ENCODE data around the gene TFF1. TPM values are rescaled to one million over a fixed set of nuclear protein-coding genes. Genes with fewer than 3 reads are reported as not detected.
A peak's percentile ranks its signal among the peaks of the same experiment; 100 is the strongest.

Gene TFF1
- total RNA-seq, 1 donor from 2014 or later, result not detected

DNA sequence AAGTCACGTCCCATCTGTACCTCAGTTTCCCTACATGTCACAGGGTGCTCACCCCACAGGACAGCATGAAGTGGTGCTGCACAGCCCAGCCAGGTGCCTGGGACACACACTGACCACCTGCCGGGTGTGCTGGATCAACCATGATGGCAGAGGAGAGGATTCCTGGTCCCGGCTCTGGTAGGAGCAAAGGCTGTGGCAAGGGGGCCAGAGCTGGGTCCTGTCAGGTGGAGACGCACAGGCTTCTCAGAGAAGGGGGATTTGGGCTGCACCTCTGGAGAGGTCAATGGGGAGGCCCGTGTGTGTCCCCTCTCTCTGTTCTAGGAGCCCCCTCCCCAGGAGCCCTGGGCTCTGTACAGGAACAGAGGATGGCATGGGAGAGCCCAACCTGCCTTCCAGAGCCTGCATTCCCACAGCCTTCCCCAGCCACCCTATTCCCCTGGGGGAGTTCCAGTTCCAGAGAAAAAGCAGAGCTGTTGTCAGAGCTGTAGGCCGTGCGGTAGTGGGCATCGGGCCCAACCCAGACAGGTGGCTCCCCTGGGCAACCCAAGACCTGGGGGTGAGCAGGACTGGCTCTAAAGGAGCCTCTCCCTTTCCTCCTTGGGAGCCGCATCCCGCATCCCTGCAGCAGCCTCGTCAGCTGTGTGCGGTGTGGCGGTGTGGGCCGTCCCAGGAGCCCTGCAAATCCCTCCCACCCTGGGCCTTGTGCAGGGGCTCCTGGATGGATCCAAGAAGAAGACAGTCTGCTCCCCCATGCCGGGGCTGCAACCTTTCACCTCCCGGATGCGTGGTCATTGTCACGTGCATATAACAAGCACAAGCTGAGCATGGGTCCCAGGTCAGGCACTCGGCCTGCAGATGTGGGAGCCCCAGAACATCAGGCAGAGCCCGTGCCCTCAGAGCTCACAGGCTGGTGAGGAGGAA, 48.2 kb downstream of the TFF1 start:
- intact Hi-C loops (cut with micrococcal nuclease), result no loop called here
- peaks cover 9% of the 10 kb centered on the region for H3K4me1 ChIP-seq
- H3K27me3 ChIP-seq (ENCODE audit: low read depth), result peaks cover 12% of the 10 kb centered on the region
- TF ChIP-seq, protein P1, sequence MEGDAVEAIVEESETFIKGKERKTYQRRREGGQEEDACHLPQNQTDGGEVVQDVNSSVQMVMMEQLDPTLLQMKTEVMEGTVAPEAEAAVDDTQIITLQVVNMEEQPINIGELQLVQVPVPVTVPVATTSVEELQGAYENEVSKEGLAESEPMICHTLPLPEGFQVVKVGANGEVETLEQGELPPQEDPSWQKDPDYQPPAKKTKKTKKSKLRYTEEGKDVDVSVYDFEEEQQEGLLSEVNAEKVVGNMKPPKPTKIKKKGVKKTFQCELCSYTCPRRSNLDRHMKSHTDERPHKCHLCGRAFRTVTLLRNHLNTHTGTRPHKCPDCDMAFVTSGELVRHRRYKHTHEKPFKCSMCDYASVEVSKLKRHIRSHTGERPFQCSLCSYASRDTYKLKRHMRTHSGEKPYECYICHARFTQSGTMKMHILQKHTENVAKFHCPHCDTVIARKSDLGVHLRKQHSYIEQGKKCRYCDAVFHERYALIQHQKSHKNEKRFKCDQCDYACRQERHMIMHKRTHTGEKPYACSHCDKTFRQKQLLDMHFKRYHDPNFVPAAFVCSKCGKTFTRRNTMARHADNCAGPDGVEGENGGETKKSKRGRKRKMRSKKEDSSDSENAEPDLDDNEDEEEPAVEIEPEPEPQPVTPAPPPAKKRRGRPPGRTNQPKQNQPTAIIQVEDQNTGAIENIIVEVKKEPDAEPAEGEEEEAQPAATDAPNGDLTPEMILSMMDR (IDR thresholded peaks at IDR 0.05; ENCODE audit: borderline replicate concordance), result no peak
- no peaks in the 10 kb centered on the region for H3K9me3 ChIP-seq (replicated peaks)
- no peak overlapping the region for H3K27ac ChIP-seq (replicated peaks)
- DNase-seq, result no peak
- no peaks in the 10 kb centered on the region for H3K36me3 ChIP-seq
- H3K4me3 ChIP-seq, result no peak overlapping the region

DNA sequence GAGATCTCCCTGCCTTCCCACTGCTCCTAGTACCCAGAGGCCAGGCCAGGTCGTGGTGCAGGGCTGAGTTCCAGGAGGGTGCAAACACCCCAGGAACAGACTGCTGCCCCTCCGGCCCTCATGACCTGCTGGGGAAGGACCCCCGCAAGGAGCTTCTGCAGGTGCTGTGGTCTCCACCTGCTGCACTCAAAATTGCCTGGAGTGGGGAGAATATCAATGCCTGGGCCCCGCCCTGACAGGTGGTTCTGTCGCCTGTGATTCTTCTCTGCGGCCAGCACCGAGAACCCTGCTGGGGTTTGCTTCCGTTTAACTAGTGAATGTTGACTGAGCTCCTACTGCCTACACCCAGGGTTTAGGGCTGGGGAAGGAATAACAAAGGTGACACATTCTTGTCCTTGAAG, 49.0 kb downstream of the TFF1 start:
- Histone ChIP-seq H3K4me3 (no peak overlapping the region), H3K36me3 (no peaks in the 10 kb centered on the region), H3K27ac (replicated peaks) (no peak overlapping the region), H3K9me3 (replicated peaks) (no peaks in the 10 kb centered on the region), H3K27me3 (ENCODE audit: low read depth) (peaks cover 5% of the 10 kb centered on the region), H3K4me1 (peaks cover 15% of the 10 kb centered on the region)
- DNase-seq, result no peak
- TF ChIP-seq, protein P1 (IDR thresholded peaks at IDR 0.05; ENCODE audit: borderline replicate concordance), result no peak
- intact Hi-C loops (cut with micrococcal nuclease), result no loop called here

DNA sequence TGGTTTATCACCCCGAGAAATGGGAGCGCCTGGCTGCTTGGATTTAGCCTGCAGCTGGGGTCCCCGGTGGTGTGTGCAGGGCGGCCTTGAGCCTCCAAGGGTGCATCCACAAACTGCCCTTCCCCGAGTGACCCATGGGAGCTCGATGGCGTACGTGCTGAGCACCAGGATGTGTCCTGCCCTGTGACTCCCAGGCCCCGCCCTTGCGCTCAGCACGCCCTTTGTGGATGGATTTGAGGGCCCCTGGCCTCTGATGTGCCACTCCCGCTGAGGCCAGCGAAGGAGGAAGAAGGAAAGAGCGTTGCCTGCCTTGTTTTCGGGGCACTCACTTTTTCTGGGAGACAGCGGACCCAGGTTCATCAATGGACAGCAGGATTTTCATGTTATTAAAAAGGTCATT, 49.4 kb downstream of the TFF1 start:
- Histone ChIP-seq H3K36me3 (no peaks in the 10 kb centered on the region), H3K4me1 (peaks cover 15% of the 10 kb centered on the region), H3K27ac (replicated peaks) (no peak overlapping the region), H3K27me3 (ENCODE audit: low read depth) (peaks cover 3% of the 10 kb centered on the region), H3K9me3 (replicated peaks) (no peaks in the 10 kb centered on the region), H3K4me3 (no peak overlapping the region)
- DNase-seq, result no peak
- TF ChIP-seq, protein P1 (IDR thresholded peaks at IDR 0.05; ENCODE audit: borderline replicate concordance), result no peak
- intact Hi-C loops (cut with micrococcal nuclease), result no loop called here

DNA sequence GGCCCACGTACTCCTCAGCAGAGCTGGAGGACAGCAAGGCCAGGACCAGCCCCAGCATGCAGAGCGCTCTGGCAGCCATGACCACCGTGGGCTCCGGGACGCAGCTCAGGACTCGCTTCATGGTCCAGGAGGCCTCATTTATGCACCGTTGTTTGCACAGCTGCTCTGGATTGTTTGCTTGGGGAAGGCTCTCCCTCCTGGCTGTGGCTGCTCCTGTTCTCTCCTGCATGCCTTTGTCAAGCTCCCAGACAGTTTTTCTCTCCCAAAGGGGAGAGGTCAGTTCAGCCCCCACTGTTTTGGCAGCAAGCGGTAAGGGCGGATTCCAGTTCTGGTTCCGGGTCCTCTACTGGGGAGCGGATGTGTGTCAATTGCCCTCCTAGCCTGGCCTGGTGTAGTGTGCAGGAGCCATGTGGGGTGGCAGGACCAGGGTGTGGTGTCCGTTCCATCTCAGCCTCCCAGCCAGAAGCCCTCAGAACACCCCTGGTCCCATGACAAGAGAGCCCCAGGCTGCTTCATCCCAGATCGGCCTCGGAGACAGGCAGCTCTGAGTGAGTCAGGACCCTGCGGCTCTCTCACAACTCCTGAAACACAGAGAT, 50.9 kb downstream of the TFF1 start, which contains the start of gene TFF3:
TFF3 (minus strand) TSS at position 114 of the 596 bp plus-strand sequence; CDS start at position 79, 35 bp downstream.
- intact Hi-C loops (cut with micrococcal nuclease), result no loop called here
- H3K36me3 ChIP-seq, result no peaks in the 10 kb centered on the region
- TF ChIP-seq, protein P1 (IDR thresholded peaks at IDR 0.05; ENCODE audit: borderline replicate concordance), result no peak
- peaks cover 3% of the 10 kb centered on the region for H3K27me3 ChIP-seq (ENCODE audit: low read depth)
- no peak within 1 kb of the TSS for H3K4me3 ChIP-seq
- peak within 1 kb of the TSS; percentile 60 for H3K27ac ChIP-seq (replicated peaks)
- peaks cover 15% of the 10 kb centered on the region for H3K4me1 ChIP-seq
- no peak for DNase-seq
- no peaks in the 10 kb centered on the region for H3K9me3 ChIP-seq (replicated peaks)

DNA sequence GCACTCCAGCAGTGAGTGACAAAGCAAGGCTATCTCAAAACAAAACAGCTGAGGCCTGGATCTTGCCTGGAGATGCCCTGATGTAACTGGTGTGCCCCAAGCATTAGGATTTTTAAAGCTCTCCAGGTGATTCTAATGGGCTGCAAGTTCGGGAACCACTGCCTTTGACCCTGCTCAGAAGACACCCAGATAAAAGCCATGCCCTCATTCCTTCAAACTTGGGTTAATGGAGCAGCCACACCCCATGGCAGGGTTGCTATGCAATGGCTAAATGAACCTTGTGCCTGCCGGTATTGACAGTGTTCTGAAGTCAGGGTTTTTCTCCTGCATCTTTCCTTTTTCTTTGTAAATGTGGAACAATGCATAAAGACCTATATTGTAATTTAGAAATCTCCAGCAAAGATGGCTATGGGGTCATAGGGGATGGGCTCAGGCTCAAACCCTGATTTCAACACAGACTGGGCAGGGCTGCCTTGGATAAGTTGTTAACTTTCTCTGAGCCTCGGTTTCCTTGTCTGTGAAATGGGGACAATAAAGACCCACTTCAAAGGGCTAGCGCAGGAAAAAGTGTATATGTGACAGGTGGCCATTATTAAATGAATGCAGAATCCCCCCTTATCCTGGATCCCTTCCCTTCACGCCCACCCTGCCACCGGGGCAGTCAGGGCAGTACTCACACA, 51.6 kb downstream of the TFF1 start:
- peaks cover 17% of the 10 kb centered on the region for H3K4me1 ChIP-seq
- no peak overlapping the region for H3K4me3 ChIP-seq
- TF ChIP-seq, protein P1 (IDR thresholded peaks at IDR 0.05; ENCODE audit: borderline replicate concordance), result no peak
- peaks cover 9% of the 10 kb centered on the region for H3K27me3 ChIP-seq (ENCODE audit: low read depth)
- DNase-seq, result no peak
- no peaks in the 10 kb centered on the region for H3K36me3 ChIP-seq
- H3K9me3 ChIP-seq (replicated peaks), result no peaks in the 10 kb centered on the region
- peak overlapping the region; percentile 60 for H3K27ac ChIP-seq (replicated peaks)
- intact Hi-C loops (cut with micrococcal nuclease), result no loop called here

All from left ventricle myocardium inferior (tissue), 1 donor.